Stimulated activated CD4-positive, alpha-beta T cell treated with anti-CD3 and anti-CD28 coated beads, TNF-alpha, amount 100 ng/mL, for 24 hours (primary cell): ENCODE results near the gene RSRC2.
A peak's percentile ranks its signal among the peaks of the same experiment; 100 is the strongest.
"Not testable (repeated sequence)": the region's sequence is repeated elsewhere in the genome, so short reads cannot be mapped to it uniquely, and the experiment has no call there.

Experiments used
- DNase-seq, 3 experiments: peaks; one replicate each; pipeline ENCODE4 v3.0.0-alpha.2; 2020; ENCODE audit warnings: low read depth in 3 of 3

The RSRC2 gene

DNA sequence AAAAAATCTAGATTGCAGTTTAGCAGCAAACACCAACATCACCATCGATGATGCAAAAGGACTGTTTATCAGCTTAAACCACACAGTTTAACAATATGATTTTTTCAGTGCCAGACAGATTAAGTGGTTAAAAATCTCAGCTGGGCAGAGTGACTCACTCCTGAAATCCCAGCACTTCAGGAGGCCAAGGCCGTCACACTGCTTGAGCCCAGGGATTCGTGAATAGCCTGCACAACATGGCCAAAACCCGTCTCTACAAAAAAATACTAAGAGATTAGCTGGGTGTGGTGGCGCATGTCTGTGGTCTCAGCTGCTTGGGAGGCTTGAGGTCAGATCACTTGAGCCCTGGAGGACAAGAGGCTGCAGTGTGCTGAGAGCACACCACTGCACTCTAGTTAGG is 8.9 kb downstream of the RSRC2 start:
- DNase-seq: no peak

DNA sequence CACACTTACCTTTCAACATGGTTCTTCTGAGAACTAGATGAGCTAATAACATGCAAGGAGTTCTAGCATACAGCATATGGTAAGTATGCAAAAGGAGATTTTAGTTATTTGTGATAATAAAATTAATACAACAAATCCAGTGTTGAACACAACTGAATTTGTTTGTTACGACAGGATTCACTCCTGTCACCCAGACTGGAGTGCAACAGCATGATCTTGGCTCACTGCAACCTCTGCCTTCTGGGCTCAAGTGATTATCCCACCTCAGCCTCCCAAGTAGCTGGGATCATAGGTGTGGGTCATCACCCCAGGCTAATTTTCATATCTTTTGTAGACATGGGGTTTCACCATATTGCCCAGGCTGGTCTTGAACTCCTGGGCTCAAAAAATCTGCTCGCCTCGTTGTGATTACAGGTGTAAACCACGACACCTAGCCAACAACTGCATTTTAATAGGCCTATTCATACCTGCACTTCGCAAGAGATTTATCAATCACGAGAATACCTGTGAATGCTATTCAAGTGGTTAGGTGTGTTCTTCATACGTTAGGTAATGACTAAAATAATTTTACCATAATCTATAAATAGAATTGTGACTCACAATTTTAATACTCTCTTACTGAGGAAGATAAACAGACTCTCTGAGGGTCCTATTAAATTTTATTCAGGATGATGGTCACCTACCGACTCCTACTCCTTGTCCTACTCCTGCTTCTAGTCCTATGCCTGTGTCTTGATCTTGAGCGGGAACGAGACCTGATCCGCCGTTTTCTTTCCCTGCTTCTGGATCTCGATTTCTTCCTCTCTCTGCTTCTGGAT is 10.0 kb downstream of the RSRC2 start:
- DNase-seq: no peak

DNA sequence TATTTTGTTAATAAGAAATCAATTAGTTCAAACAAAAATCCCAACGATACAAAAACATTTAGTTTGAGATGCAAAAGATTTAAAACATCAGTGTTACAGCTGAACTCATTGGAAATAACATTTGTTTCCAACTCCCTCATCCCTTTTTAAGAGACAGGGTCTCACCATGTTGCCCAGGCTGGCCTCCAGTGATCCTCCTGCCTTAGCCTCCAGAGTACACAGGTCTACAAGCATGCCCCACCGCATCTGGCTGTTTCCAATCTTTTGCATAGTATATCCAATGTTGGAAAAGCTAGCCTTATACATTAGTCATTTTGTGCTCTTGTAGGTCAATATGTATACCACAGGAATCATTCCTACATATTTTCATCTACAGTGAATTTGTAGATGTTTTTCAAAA is 11.5 kb downstream of the RSRC2 start:
- DNase-seq: no peak

DNA sequence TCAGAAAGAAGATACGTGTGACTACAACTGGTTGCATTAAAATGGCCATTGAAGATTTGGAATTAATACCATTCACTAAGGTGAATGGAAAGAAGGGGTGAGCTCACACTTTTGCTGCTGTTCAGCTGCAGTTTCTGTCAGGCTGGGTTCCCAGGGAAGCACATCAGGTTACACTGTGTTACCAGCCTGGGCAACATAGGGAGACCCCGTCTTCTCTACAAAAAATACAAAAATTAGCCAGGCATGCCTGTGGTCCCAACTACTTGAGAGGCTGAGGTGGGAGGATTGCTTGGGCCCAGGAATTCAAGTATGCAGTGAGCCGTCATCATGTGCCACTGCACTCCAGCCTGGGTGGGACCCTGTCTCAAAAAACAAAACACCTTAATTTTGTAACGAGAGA is 13.1 kb downstream of the RSRC2 start:
- DNase-seq: no peak

DNA sequence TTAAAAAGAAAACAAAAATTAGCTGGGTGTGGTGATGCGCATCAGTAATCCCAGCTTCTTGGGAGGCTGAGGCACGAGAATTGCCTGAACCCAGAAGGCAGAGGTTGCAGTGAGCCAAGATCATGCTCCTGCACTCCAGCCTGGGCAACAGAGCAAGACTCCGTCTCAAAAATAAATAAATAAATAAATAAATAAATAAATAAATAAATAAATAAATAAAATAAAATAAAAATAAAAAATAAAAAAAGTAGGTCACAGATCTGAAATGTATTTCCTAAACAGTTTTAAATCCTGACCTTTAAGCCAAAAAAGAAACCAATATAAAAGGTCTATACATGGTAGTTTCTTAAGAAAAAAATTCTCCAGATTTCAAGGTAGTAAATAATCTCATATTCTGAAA is 13.7 kb downstream of the RSRC2 start:
- not testable (repeated sequence) for DNase-seq

DNA sequence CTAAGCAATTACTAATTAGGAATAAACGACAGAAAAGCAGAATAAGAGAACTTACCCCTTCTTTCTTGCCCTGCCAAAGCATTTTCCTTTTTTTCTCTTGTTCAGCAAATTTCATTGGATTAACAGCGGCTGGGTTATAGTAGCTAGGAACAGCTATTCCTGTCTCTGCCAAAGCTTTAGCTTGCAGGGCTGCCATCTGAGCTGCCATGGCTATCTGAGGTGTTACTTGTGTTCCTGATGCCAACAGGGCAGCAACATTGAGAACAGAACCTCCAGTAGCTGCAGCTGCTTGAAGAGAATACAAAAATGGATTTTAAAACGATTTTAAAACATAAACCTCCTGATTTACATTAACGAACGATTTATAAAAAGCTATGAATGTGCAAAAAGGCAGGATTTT is 18.6 kb downstream of the RSRC2 start:
- no peak for DNase-seq

DNA sequence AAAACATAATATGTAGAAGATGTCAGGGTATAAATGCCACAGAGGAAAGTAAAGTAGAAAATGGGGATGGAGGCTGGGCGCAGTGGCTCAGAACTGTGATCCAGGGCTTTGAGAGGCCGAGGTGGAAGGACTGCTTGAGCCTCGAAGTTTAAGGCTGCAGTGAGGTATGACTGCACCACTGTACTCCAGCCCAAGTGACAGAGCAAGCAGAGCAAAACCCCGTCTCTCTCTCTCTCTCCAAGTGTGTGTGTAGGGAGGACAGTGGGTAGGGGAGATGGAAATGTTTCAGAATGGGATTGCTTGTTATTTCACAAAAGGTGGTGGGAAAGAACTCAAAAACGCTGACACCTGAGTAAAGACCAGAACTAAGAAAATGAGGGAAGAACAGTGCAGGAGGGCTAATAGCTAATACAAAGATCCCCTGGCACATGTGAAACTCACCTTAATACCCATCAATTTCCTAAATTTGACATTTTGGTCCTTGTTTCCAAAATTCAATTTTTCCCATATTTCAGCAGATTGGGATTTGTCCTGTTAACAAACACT is 20.3 kb downstream of the RSRC2 start:
- no peak for DNase-seq

DNA sequence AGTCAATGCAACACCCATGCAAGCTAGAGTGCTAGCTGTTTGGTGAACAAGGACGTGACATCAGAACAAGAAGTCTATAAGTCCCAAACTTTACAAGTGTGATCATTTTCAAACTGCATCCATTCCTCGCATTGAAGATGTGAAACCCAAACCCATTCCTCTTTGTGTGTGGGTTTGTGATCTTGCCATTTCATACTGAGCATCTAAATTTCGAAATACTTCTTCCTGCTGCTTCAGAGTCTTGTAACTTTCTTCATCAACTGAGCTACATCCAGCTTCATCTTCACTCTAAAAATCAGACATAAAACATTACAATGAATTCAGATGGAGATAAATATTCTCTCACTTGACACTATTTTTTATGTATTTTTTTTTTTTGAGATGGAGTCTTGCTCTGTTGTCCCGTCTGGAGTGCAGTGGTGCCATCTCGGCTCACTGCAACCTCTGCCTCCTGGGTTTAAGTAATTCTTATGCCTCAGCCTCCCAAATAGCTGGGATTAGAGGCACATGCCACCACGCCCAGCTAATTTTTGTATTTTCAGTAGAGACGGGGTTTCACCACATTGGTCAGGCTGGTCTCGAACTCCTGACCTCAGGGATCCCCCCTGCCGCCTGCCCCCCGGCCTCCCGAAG is 21.2 kb downstream of the RSRC2 start:
- DNase-seq: no peak

DNA sequence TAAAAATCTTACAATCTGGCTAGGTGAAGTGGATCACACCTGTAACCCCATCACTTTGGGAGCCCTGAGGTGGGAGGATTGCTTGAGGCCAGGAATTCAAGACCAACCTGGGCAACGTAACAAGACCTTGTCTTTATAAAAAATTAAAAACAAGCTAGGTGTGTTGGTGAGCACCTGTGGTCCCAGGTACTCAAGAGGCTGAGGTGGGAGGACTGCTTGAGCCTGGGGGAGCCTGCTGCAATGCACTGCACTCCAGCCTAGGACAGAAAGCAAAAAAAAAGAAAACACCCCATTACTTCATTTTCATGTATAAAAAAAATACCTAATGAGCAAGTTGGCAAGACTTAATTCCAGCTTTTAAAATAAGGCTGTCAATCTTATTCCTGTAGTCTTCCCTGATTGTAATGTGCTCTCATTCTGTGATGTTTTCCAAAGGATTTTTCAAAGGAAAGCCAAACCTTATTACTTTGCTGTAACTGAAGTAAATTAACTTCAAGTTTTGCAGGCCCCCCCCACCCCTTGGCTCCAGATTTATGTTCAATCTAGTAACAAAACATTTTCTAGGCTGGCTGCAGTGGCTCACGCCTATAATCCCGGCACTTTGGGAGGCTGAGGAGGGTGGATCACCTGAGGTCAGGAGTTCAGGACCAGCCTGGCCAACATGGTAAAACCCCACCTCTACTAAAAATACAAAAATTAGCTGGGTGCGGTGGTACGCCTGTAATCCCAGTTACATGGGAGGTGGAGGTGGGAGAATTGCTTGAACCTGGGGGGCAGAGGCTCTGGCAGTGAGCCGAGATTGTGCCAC is 22.7 kb downstream of the RSRC2 start:
- DNase-seq: no peak

DNA sequence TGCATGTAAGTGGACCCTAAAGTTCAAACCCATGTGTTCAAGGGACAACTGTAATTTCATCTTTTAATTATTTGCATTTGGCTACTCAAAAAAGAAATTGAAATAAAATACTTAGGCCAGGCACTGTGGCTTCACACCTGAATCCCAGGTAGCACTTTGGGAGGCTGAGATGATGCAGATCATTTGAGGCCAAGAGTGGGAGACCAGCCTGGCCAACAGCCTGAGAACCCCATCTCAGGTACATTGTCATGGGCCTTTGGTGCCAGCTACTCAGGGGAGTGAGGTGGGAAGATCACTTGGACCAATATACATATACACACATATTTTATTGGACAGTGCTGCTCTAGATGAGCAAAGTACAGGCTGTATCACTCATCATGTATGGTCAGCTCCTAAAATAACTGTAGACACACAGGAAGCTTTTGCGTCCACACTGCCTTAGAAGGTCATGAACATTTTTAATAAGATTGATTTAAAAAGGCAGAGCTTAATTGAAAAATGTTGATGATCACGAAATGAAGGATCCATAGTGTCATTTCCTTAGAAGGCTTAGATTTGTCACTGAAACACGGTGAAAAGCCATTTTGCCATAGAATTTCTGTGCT is 23.5 kb downstream of the RSRC2 start:
- no peak for DNase-seq

DNA sequence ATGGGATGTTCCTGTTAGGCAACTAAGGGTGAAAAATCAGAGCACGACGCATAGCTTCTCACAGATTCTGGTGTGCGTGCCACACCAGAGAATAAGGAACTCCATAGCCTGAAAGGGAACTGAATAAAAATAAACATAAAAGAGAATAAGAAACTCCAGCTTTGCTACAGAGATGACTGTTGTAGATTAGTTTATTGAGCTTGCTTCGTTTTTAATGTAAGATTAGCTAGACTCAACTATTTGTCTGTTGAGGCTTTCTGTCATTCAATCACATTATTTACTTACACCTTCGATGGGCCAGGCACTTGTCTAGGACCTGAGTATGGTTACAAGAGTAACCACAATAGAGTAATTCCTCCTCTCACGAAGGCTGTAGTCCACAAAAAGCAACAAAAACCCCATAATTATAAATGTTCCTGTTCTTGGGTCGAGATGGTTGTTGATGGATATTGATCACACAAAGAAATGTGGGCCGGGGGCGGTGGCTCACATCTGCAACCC is 25.2 kb downstream of the RSRC2 start:
- DNase-seq: no peak

DNA sequence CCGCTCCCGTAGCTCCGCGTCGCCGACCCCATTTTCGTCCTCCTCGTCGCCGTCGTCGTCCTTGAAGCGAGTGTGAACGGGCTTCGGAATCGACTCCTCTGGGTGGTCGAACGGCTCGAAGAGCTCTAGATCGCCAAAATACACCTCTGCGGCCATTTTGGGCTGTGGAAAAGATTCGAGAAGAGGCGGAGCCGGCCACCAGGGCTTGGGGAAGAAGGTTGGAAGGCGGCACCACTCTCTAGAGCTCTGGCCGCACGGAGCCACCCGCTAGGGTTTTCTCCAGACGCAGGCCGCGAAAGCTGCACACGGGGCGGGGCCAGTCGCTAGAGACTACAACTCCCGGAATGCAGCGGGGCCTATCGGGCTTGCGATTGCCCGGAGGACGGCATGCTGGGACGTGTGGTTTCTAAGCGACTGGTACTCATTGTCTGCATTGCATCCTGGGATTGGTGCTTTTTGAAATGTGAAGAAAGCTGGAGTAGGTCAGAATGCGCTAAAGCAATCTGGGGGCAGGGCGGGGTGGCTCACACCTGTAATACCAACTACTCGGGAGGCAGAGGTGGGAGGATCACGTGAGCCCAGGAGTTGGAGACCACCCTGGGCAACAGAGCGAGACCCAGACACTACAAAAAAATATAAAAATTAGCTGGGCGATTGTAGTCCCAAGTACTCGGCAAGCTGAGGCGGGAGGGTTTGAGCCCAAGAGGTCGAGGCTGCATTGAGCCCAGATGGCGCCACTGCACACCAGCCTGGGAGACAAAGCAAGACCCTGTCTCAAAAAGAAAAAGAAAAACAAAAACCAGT is 25.8 kb downstream of the RSRC2 start, which contains the start of gene ZCCHC8:
Gene ZCCHC8 (minus strand): TSS at position 248 of the 804 bp plus-strand sequence. CDS start 92 bp downstream, at position 156.
- DNase-seq: peak; percentile 90 to 98 (median 95)

DNA sequence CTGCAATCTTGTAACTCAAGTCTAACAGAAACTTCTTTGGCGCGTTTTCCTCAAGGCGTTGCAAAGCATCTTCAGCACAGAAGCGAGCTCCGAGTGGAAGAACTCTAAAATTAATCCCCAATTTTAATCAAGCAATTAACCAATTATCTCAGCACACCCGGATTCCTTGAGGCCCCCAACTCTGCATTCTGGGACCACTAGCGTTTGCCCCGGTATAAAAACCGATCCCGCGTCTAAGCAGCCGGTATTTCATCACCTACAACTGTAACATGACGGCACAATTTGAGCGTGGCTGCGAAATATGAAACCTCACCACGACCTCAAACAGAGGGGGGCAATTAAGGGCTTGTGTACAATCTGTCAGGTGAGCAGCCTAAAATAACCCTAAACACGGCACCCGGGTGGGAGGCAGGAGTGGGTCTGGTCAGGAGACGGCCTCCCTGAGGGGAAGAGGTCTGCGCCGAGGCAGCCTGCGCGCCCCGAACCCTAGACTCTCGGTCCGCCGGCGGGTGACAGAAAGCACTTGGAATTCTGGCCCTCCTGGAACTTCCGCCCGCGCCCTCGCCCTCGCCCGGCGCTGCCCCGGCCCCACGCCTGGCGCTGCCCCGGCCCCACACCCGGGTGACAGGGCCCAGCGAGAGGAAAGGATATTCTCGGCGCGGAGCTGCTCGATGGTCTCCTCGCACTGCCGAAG is 26.6 kb downstream of the RSRC2 start:
- DNase-seq: peak; percentile 9 to 34 (median 18)

DNA sequence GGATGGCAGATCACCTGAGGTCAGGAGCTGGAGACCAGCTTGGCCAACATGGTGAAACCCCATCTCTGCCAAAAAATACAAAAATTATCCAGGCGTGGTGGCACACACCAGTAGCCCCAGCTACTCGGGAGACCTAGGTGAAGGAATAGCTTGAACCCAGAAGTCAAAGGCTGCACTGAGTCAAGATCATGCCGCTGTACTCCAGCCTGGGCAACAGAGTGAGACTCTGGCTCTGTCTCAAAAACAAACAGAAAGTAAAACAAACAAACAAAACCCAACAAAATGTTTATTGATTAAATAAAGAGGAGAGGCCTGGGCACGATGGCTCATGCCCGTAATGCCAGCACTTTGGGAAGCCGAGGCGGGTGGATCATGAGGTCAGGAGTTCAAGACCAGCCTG is 31.5 kb downstream of the RSRC2 start:
- no peak for DNase-seq

DNA sequence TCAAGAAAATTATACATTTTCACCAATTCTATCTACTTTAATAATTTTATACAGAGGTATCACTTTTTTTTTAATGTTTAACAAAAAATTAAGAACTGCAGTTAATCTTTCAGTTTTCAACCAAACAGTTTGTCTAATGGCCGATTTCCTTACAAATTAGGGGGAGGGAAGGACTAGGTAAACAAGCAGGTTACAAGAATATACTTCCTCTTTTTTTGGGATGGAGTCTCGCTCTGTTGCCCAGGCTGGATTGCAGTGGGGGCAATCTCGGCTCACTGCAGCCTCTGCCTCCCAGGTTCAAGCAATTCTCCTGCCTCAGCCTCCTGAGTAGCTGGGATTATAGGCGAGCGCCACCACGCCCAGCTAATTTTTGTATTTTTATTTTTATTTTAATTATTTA is 33.5 kb downstream of the RSRC2 start:
- DNase-seq: not testable (repeated sequence)

DNA sequence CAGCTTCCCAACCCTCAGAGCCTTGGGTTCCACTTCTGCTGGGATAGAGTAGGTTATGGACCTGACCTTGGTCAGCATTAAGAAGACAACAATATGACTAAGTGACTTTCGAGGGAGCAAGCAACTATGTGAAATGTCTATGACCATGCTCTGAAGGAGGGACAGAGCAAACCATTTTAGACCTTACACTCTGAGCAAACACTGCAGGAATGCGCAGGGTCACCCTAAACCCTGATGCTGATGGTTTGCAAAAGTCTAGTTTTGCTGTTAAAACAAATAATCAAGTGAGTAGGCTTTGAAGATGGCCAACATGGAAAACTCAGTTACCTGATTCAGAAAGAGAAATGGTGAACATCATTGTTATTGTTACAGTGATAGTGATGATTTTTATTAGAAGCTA is 34.7 kb downstream of the RSRC2 start:
- no peak for DNase-seq

DNA sequence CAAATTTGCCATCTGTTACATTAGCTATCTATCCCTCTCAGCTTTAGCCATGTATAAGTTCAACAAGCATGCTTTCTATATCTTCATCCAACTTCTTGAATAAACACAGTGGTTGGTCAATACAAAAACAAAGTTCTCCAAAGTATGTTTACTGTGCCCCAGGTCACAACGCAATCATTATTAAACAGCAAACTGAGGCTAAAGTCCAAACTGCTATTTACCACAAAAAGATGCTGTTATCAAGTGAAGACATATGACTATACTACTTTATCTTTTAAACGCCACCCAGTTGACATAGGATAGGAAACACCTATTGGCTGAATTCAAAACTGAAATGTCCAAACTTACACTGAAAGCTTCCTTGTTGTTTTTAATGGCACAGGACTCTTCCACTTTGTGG is 37.7 kb downstream of the RSRC2 start:
- no peak for DNase-seq

DNA sequence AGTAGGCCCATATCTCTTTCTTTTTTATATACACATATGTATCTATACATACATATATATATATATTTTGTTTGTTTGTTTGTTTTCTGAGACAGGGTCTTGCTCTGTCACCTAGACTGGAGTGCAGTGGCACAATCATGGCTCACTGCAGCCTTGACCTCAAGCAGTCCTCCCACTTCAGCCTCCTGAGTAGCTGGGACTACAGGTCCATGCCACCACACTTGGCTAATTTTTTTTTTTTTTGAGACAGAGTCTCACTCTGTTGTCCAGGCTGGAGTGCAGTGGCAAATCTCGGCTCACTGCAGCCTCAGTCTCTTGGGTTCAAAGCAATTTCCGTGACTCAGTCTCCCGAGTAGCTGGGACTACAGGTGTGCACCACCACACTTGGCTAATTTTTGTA is 38.9 kb downstream of the RSRC2 start:
- not testable (repeated sequence) for DNase-seq

DNA sequence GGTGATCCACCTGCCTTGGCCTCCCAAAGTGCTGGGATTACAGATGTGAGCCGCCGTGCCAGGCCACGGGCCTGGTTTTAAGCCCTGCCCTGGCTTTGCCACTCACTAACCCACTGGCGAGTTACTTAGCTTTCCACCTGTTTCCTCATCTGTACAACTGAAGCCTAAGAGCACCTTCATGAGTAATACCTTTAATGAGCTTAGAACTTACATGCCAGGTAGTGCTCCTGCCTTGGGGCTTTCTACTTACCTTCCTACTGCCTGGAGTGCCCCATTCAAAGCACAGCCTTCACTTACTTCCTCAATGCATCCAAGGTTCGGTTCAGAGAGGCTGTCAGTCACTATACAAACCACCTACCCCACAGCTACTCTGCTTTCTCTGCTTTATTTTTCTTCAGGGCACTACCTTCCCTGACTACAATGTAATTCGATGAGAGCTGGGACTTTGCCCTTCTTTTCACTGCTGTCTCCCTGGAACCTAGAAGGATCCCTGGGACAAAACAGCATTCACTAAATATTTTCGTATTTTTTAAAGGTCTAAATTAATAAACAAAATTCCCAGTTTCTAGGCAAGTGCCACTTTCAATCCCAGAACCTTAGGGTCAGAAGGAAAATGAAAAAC is 39.8 kb downstream of the RSRC2 start:
- DNase-seq: no peak

DNA sequence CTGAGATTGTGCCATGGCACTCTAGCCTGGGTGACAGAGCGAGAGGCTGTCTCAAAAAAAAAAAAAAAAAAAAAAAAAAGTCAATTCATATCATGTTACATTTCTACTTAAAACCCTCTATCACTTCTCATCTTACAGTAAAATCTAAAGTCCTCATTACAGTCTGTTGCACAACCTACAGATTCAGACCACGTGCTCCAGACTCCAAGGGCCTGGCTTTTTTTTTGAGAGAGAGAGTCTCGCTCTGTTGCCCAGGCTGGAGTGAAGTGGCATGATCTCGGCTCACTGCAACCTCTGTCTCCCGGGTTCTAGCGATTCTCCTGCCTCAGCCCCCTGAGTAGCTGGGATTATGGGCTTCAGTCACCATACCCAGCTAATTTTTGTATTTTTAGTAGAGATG is 40.4 kb downstream of the RSRC2 start:
- DNase-seq: not testable (repeated sequence)
